Neural cell (in vitro differentiated cells): ENCODE data around the gene CAPN9. TPM values are rescaled to one million over a fixed set of nuclear protein-coding genes. Genes with fewer than 3 reads are reported as not detected.
"Not testable (repeated sequence)": the region's sequence is repeated elsewhere in the genome, so short reads cannot be mapped to it uniquely, and the experiment has no call there.

Experiments used
- H2AFZ ChIP-seq: fragments of 200-600, 300-800 bp; sonication (generic), shearing (Covaris generic); 2 replicates; pipeline ENCODE4 v1.6.0; 2014; ENCODE audit warnings: low read depth, mild to moderate bottlenecking, antibody characterized with exemption, low read length, moderate library complexity
- H3F3A ChIP-seq: fragments of 200-600 bp; shearing (Covaris generic); 2 replicates; pipeline ENCODE4 v1.6.1; 2016; ENCODE audit warnings: mild to moderate bottlenecking, moderate library complexity, mixed read lengths, antibody characterized with exemption, low read length; ENCODE audit not compliant: insufficient read depth, poor library complexity, severe bottlenecking
- H3K27ac ChIP-seq: fragments of 200-600, 300-800 bp; sonication (generic), shearing (Covaris generic); 2 replicates; pipeline ENCODE4 v1.5.1; 2014; ENCODE audit warnings: mild to moderate bottlenecking, low read length, moderate library complexity
- H3K27me3 ChIP-seq: fragments of 300-800, 200-600 bp; sonication (generic), shearing (Covaris generic); 2 replicates; pipeline ENCODE4 v1.6.0; 2014; ENCODE audit warnings: mild to moderate bottlenecking, low read depth, low read length, moderate library complexity; ENCODE audit not compliant: insufficient read depth
- H3K36me3 ChIP-seq: fragments of 300-800, 200-600 bp; sonication (generic), shearing (Covaris generic); 2 replicates; pipeline ENCODE4 v1.5.1; 2014; ENCODE audit warnings: mild to moderate bottlenecking, antibody characterized with exemption, low read length, moderate library complexity; ENCODE audit not compliant: insufficient read depth
- H3K4me2 ChIP-seq: fragments of 300-800, 200-600 bp; sonication (generic), shearing (Covaris generic); 2 replicates; pipeline ENCODE4 v1.6.0; 2014; ENCODE audit warnings: mild to moderate bottlenecking, low read length
- H3K4me3 ChIP-seq: fragments of 300-800, 200-600 bp; sonication (generic), shearing (Covaris generic); 2 replicates; pipeline ENCODE4 v1.5.1; 2014; ENCODE audit warnings: mild to moderate bottlenecking, low read length, moderate library complexity
- H3K79me2 ChIP-seq: fragments of 200-600 bp; shearing (Covaris generic); replicated peaks from 2 replicates; pipeline ENCODE4 v1.6.0; 2014; ENCODE audit warnings: mild to moderate bottlenecking, low read length, moderate library complexity; ENCODE audit not compliant: insufficient read depth
- H3K9ac ChIP-seq: fragments of 300-800, 200-600 bp; sonication (generic), shearing (Covaris generic); 2 replicates; pipeline ENCODE4 v1.6.1; 2016; ENCODE audit warnings: mild to moderate bottlenecking, low read length, mixed read lengths
- H3K9me2 ChIP-seq: fragments of 200-600 bp; shearing (Covaris generic); 2 replicates; pipeline ENCODE4 v1.6.1; 2016; ENCODE audit warnings: mild to moderate bottlenecking, low read length, mixed read lengths; ENCODE audit not compliant: insufficient read depth
- H3K9me3 ChIP-seq: fragments of 200-600, 300-800 bp; sonication (generic), shearing (Covaris generic); 2 replicates; pipeline ENCODE4 v1.6.1; 2016; ENCODE audit warnings: mild to moderate bottlenecking, mixed run types, low read length, moderate library complexity, mixed read lengths
- H4K20me1 ChIP-seq: fragments of 200-600 bp; shearing (Covaris generic); 2 replicates; pipeline ENCODE4 v1.6.1; 2016; ENCODE audit warnings: mild to moderate bottlenecking, mixed run types; ENCODE audit not compliant: insufficient read depth
- EP300 ChIP-seq: fragments of 450-650 bp; conservative IDR thresholded peaks from 2 replicates; pipeline ENCODE4 v1.6.1; 2014; ENCODE audit warnings: antibody characterized with exemption, mild to moderate bottlenecking, moderate library complexity; ENCODE audit not compliant: poor library complexity, severe bottlenecking
- EZH2 ChIP-seq: fragments of 200-600, 300-800 bp; shearing (Covaris generic), sonication (generic); IDR thresholded peaks from 2 replicates; pipeline ENCODE4 v1.6.1; 2014; ENCODE audit warnings: antibody characterized with exemption, low read length, borderline replicate concordance, mild to moderate bottlenecking; ENCODE audit not compliant: insufficient read depth, poor library complexity, severe bottlenecking
- MXI1 ChIP-seq: fragments of 450-650 bp; conservative IDR thresholded peaks from 2 replicates; pipeline ENCODE4 v1.6.1; 2014; ENCODE audit warnings: antibody characterized with exemption, mild to moderate bottlenecking; ENCODE audit not compliant: poor library complexity, severe bottlenecking
- POLR2AphosphoS5 ChIP-seq: IDR thresholded peaks from 2 replicates; pipeline ENCODE4 v1.6.1; 2012
- RAD21 ChIP-seq: fragments of 450-650 bp; conservative IDR thresholded peaks from 2 replicates; pipeline ENCODE4 v1.6.1; 2014; ENCODE audit warnings: antibody characterized with exemption, mild to moderate bottlenecking, moderate library complexity
- SMC3 ChIP-seq: fragments of 450-650 bp; conservative IDR thresholded peaks from 2 replicates; pipeline ENCODE4 v1.6.1; 2014; ENCODE audit warnings: antibody characterized with exemption, mild to moderate bottlenecking, moderate library complexity; ENCODE audit not compliant: poor library complexity
- TAF1 ChIP-seq: IDR thresholded peaks from 2 replicates; pipeline ENCODE4 v1.6.1; 2012; ENCODE audit warnings: low read depth
- polyA plus RNA-seq: library from polyadenylated mRNA; depleted of rRNA; stranded (reverse); fragments of >200 nt; gene quantifications from 2 replicates; pipeline ENCODE4 v1.2.3, GENCODE V29; 2014
- TF ChIP-seq, protein P1 (sequence below): fragments of 450-650 bp; IDR thresholded peaks from 2 replicates; pipeline ENCODE4 v1.5.1; 2014; ENCODE audit warnings: antibody characterized with exemption, mild to moderate bottlenecking, moderate library complexity; ENCODE audit not compliant: poor library complexity, severe bottlenecking
- TF ChIP-seq, protein P2 (sequence below): IDR thresholded peaks from 2 replicates; pipeline ENCODE4 v1.6.1; 2012; ENCODE audit warnings: borderline replicate concordance

Gene CAPN9
- polyA plus RNA-seq, 1 donor from 2014 or later = 0.14 TPM

DNA sequence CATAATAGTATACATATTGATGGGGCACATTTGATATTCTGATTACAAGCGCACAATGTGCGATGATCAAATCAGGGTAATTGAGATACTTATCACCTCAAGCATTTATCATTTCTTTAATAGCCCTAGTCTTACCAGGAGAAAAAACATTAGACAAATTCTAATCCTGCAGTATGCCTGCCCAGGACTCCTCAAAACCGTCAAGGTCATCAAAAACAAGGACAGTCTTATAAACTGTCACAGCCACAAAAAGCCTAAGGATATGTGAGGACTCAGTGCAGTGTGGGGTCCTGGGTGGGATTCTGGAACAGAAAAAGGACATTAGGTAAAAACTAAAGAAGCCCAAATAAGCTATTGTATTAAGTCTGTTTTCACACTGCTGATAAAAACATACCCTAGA is 19.1 kb downstream of the CAPN9 start:
- Histone ChIP-seq H3K4me3 (no peak overlapping the region), H3K27ac (no peak overlapping the region), H3K9ac (no peak overlapping the region), H3F3A (no peaks in the 10 kb centered on the region), H3K9me2 (no peaks in the 10 kb centered on the region), H3K79me2 (no peaks in the 10 kb centered on the region), H2AFZ (no peak overlapping the region), H3K27me3 (no peaks in the 10 kb centered on the region), H4K20me1 (no peaks in the 10 kb centered on the region), H3K36me3 (no peaks in the 10 kb centered on the region), H3K9me3 (no peaks in the 10 kb centered on the region), H3K4me2 (no peak overlapping the region)
- TF ChIP-seq SMC3 (no peak), EP300 (no peak), TAF1 (no peak)
- TF ChIP-seq, protein P1, sequence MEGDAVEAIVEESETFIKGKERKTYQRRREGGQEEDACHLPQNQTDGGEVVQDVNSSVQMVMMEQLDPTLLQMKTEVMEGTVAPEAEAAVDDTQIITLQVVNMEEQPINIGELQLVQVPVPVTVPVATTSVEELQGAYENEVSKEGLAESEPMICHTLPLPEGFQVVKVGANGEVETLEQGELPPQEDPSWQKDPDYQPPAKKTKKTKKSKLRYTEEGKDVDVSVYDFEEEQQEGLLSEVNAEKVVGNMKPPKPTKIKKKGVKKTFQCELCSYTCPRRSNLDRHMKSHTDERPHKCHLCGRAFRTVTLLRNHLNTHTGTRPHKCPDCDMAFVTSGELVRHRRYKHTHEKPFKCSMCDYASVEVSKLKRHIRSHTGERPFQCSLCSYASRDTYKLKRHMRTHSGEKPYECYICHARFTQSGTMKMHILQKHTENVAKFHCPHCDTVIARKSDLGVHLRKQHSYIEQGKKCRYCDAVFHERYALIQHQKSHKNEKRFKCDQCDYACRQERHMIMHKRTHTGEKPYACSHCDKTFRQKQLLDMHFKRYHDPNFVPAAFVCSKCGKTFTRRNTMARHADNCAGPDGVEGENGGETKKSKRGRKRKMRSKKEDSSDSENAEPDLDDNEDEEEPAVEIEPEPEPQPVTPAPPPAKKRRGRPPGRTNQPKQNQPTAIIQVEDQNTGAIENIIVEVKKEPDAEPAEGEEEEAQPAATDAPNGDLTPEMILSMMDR = no peak

DNA sequence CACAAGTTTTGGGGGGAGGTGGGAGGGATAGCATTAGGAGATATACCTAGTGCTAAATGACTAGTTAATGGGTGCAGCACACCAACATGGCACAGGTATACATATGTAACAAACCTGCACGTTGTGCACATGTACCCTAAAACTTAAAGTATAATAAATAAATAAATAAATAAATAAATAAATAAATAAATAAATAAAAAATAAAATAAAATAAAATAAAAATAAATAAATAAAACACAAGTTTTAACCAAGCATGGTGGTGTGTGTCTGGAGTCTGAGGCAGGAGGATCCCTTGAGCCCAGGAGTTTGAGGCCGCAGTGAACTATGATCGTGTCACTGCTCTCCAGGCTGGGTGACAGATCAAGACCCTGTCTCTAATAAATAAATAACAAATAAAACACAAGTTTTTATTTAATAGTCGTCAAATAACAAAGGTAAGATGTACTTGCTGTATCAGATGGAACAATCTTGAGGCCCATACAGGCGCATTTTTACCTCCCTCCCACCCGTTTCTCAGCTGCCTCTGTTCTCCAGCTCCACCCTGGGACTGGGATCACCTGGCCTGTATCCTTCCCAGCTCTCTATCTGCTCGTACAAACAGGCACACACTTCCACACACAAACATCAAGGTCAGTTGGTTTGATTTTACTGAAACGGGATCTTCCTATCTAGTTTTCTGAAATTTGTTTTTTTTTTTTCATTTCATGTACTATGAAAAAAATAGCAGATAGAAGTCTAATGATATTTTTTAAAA is 20.8 kb downstream of the CAPN9 start:
- not testable (repeated sequence) for H3K9ac ChIP-seq, H3K27me3 ChIP-seq, H3K9me2 ChIP-seq

DNA sequence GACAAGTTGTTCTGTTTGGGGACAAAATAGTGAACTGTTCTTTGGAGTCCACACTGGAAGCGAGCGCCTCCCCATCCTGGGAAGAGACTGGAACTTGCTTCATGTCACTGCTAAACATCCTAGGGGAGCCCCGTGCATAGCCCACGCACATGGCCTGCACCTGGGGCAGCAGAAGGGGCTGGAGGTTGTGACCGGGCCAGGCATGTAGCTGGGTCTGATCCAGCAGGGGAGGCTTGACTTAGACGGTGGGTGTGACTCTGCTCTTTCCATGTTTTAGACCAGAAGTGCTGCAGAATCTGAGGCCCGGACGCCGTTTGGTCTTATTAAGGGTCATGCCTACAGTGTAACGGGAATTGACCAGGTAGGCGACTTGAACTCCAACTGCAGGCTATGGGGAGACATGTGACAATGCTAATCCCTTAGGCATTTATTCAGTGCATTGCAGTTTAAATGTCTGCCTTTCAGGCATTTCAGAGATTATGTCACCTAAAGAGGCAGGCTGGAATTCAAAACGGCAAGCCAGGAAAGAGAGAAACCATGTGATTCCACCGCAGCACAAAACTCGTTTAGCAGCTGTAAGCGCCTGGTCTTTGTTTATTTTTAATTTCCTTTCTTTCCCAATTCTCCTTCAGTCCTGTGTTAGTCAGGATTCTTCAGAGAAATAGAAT is 21.8 kb downstream of the CAPN9 start:
- H3K4me2 ChIP-seq = no peak overlapping the region
- no peaks in the 10 kb centered on the region for H3K27me3 ChIP-seq
- TF ChIP-seq, protein P2, sequence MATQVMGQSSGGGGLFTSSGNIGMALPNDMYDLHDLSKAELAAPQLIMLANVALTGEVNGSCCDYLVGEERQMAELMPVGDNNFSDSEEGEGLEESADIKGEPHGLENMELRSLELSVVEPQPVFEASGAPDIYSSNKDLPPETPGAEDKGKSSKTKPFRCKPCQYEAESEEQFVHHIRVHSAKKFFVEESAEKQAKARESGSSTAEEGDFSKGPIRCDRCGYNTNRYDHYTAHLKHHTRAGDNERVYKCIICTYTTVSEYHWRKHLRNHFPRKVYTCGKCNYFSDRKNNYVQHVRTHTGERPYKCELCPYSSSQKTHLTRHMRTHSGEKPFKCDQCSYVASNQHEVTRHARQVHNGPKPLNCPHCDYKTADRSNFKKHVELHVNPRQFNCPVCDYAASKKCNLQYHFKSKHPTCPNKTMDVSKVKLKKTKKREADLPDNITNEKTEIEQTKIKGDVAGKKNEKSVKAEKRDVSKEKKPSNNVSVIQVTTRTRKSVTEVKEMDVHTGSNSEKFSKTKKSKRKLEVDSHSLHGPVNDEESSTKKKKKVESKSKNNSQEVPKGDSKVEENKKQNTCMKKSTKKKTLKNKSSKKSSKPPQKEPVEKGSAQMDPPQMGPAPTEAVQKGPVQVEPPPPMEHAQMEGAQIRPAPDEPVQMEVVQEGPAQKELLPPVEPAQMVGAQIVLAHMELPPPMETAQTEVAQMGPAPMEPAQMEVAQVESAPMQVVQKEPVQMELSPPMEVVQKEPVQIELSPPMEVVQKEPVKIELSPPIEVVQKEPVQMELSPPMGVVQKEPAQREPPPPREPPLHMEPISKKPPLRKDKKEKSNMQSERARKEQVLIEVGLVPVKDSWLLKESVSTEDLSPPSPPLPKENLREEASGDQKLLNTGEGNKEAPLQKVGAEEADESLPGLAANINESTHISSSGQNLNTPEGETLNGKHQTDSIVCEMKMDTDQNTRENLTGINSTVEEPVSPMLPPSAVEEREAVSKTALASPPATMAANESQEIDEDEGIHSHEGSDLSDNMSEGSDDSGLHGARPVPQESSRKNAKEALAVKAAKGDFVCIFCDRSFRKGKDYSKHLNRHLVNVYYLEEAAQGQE = no peak
- TF ChIP-seq EP300 (no peak), TAF1 (no peak), SMC3 (no peak), POLR2AphosphoS5 (no peak), RAD21 (no peak), EZH2 (no peak), MXI1 (no peak)
- TF ChIP-seq, protein P1 = no peak
- H3K4me3 ChIP-seq = no peak overlapping the region
- H3K9ac ChIP-seq = no peak overlapping the region
- H3K79me2 ChIP-seq = no peaks in the 10 kb centered on the region
- peak overlapping the region; percentile 3 for H2AFZ ChIP-seq
- H4K20me1 ChIP-seq = no peaks in the 10 kb centered on the region
- H3K9me3 ChIP-seq = no peaks in the 10 kb centered on the region
- H3K27ac ChIP-seq = no peak overlapping the region
- no peaks in the 10 kb centered on the region for H3K9me2 ChIP-seq
- H3K36me3 ChIP-seq = no peaks in the 10 kb centered on the region
- H3F3A ChIP-seq = no peaks in the 10 kb centered on the region

More for the DNA sequence above, 20.8 kb downstream of the CAPN9 start:
- not testable (repeated sequence) for H4K20me1 ChIP-seq, H2AFZ ChIP-seq, H3K27ac ChIP-seq, H3K4me2 ChIP-seq, H3K36me3 ChIP-seq, H3K9me3 ChIP-seq, H3K79me2 ChIP-seq, H3K4me3 ChIP-seq, H3F3A ChIP-seq
